Fibroblast of pulmonary artery (primary cell): ENCODE measurements around the gene ATRIP.

ENCODE experiments used
- DNase-seq: peaks from one replicate; pipeline ENCODE4 v3.0.0-alpha.2; 2010; ENCODE audit warnings: low read depth
- H3K4me3 ChIP-seq: replicated peaks from 2 replicates; pipeline ENCODE4 v1.5.1; 2011; ENCODE audit warnings: low read depth, mild to moderate bottlenecking, control low read depth, low read length, moderate library complexity
- CTCF ChIP-seq: IDR thresholded peaks from 2 replicates; pipeline ENCODE4 v1.5.1; 2011; ENCODE audit warnings: mild to moderate bottlenecking, control low read depth, low read length, inconsistent platforms; ENCODE audit errors: missing control alignments

Gene ATRIP

GRCh38 chr3:48425281-48425812, 21.2 kb upstream of the ATRIP start:
- H3K4me3 ChIP-seq, result no peak overlapping the region
- DNase-seq, result no peak
- no peak for TF ChIP-seq CTCF

GRCh38 chr3:48426401-48426909, 20.1 kb upstream of the ATRIP start:
- TF ChIP-seq CTCF, result no peak
- no peak for DNase-seq
- H3K4me3 ChIP-seq, result no peak overlapping the region

- DNase-seq, result no peak
- no peak for TF ChIP-seq CTCF
- H3K4me3 ChIP-seq, result no peak overlapping the region
These were observed 19.4 kb upstream of the ATRIP start for GRCh38 chr3:48426944-48427629.

GRCh38 chr3:48427630-48427962, 18.9 kb upstream of the ATRIP start:
- no peak for TF ChIP-seq CTCF
- no peak for DNase-seq
- H3K4me3 ChIP-seq, result no peak overlapping the region

GRCh38 chr3:48428088-48428571, 18.4 kb upstream of the ATRIP start:
- peak overlapping the region; percentile 63 for H3K4me3 ChIP-seq
- DNase-seq, result no peak
- TF ChIP-seq CTCF, result no peak

GRCh38 chr3:48428572-48429316, 17.8 kb upstream of the ATRIP start:
- H3K4me3 ChIP-seq, result peak overlapping the region; percentile 63
- no peak for TF ChIP-seq CTCF
- DNase-seq, result no peak
